ENCODE data around the gene SNORC.

The SNORC gene

GRCh38 chr2:232880764-232881351, 10.8 kb downstream of the SNORC start:
- in situ Hi-C loops (cut with HindIII; ENCODE audit: low sequenced_read_pairs): no loop called here

- in situ Hi-C loops (cut with HindIII; ENCODE audit: low sequenced_read_pairs): no loop called here
Observed at GRCh38 chr2:232882085-232882484, 12.0 kb downstream of the SNORC start.

- in situ Hi-C loops (cut with HindIII; ENCODE audit: low sequenced_read_pairs): no loop called here
Observed at GRCh38 chr2:232882505-232883115, 12.5 kb downstream of the SNORC start.

- in situ Hi-C loops (cut with HindIII; ENCODE audit: low sequenced_read_pairs): no loop called here
Observed at GRCh38 chr2:232883116-232883721, 13.2 kb downstream of the SNORC start.

GRCh38 chr2:232884001-232884421, 13.9 kb downstream of the SNORC start:
- in situ Hi-C loops (cut with HindIII; ENCODE audit: low sequenced_read_pairs): no loop called here

GRCh38 chr2:232884549-232885263, 14.6 kb downstream of the SNORC start:
- in situ Hi-C loops (cut with HindIII; ENCODE audit: low sequenced_read_pairs): no loop called here

- in situ Hi-C loops (cut with HindIII; ENCODE audit: low sequenced_read_pairs): no loop called here
Observed at GRCh38 chr2:232885264-232885961, 15.3 kb downstream of the SNORC start.

GRCh38 chr2:232886176-232886575, 16.1 kb downstream of the SNORC start:
- in situ Hi-C loops (cut with HindIII; ENCODE audit: low sequenced_read_pairs): no loop called here

- in situ Hi-C loops (cut with HindIII; ENCODE audit: low sequenced_read_pairs): no loop called here
Observed at GRCh38 chr2:232886632-232887031, 16.6 kb downstream of the SNORC start.

GRCh38 chr2:232887171-232887850, 17.2 kb downstream of the SNORC start:
- in situ Hi-C loops (cut with HindIII; ENCODE audit: low sequenced_read_pairs): no loop called here

- in situ Hi-C loops (cut with HindIII; ENCODE audit: low sequenced_read_pairs): no loop called here
Observed at GRCh38 chr2:232888099-232888836, 18.2 kb downstream of the SNORC start.

- in situ Hi-C loops (cut with HindIII; ENCODE audit: low sequenced_read_pairs): no loop called here
Observed at GRCh38 chr2:232888839-232889529, 18.9 kb downstream of the SNORC start.

GRCh38 chr2:232889876-232890401, 19.9 kb downstream of the SNORC start:
- in situ Hi-C loops (cut with HindIII; ENCODE audit: low sequenced_read_pairs): no loop called here

GRCh38 chr2:232890536-232890895, 20.5 kb downstream of the SNORC start:
- in situ Hi-C loops (cut with HindIII; ENCODE audit: low sequenced_read_pairs): no loop called here

GRCh38 chr2:232890896-232891601, 21.0 kb downstream of the SNORC start:
- in situ Hi-C loops (cut with HindIII; ENCODE audit: low sequenced_read_pairs): no loop called here

- in situ Hi-C loops (cut with HindIII; ENCODE audit: low sequenced_read_pairs): no loop called here
Observed at GRCh38 chr2:232891621-232892071, 21.6 kb downstream of the SNORC start.

GRCh38 chr2:232892221-232892620, 22.2 kb downstream of the SNORC start:
- in situ Hi-C loops (cut with HindIII; ENCODE audit: low sequenced_read_pairs): no loop called here

- in situ Hi-C loops (cut with HindIII; ENCODE audit: low sequenced_read_pairs): no loop called here
Observed at GRCh38 chr2:232892843-232893242, 22.8 kb downstream of the SNORC start.
